Measurements from ENCODE around the gene SBNO1. TPM values are rescaled to one million over a fixed set of nuclear protein-coding genes. Genes with fewer than 3 reads are reported as not detected.
A peak's percentile ranks its signal among the peaks of the same experiment; 100 is the strongest.

The SBNO1 gene
- total RNA-seq, 1 donor = 41.0 TPM

DNA sequence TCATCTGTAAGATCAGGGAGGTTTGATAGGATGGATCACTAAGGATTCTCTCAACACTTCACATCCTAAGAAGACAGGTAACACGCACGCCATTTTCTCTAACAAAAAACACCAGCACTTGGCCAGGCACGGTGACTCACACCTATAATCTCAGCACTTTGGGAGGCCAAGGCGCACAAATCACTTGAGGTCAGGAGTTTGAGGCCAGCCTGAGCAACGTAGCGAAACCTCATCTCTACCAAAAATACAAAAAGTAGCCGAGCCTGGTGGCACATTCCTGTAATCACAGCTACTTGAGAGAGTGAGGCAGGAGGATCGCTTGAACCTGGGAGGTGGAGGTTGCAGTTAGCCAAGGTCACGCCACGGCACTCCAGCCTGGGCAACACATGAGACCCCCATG lies 82.5 kb downstream of the SBNO1 start:
- DNase-seq (ENCODE audit: low read depth) = no peak
- no peak overlapping the region for H3K4me3 ChIP-seq (ENCODE audit: low read depth, low read length)
- TF ChIP-seq, protein P1, sequence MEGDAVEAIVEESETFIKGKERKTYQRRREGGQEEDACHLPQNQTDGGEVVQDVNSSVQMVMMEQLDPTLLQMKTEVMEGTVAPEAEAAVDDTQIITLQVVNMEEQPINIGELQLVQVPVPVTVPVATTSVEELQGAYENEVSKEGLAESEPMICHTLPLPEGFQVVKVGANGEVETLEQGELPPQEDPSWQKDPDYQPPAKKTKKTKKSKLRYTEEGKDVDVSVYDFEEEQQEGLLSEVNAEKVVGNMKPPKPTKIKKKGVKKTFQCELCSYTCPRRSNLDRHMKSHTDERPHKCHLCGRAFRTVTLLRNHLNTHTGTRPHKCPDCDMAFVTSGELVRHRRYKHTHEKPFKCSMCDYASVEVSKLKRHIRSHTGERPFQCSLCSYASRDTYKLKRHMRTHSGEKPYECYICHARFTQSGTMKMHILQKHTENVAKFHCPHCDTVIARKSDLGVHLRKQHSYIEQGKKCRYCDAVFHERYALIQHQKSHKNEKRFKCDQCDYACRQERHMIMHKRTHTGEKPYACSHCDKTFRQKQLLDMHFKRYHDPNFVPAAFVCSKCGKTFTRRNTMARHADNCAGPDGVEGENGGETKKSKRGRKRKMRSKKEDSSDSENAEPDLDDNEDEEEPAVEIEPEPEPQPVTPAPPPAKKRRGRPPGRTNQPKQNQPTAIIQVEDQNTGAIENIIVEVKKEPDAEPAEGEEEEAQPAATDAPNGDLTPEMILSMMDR (IDR thresholded peaks at IDR 0.05; ENCODE audit: insufficient read depth, low read depth, low read length) = no peak

DNA sequence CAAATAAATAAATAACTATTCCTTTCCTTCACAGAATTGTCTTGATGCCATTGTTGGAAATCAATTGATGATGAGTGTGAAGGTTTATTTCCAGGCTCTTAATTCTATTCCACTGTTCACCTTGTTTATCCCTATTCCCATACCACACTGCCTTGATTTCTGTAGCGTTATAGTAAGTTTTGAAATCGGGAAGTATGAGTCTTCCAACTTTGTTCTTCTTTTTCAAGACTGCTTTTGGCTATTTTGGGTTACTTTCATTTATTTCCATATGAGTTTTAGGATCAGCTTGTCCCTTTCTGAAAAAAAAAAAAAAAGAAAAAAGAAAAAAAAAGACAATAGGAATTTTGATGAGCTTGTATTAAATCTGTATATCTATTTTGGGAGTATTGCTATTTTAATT lies 83.7 kb downstream of the SBNO1 start:
- H3K4me3 ChIP-seq (ENCODE audit: low read depth, low read length) = no peak overlapping the region
- TF ChIP-seq, protein P1 (IDR thresholded peaks at IDR 0.05; ENCODE audit: insufficient read depth, low read depth, low read length) = no peak
- no peak for DNase-seq (ENCODE audit: low read depth)

DNA sequence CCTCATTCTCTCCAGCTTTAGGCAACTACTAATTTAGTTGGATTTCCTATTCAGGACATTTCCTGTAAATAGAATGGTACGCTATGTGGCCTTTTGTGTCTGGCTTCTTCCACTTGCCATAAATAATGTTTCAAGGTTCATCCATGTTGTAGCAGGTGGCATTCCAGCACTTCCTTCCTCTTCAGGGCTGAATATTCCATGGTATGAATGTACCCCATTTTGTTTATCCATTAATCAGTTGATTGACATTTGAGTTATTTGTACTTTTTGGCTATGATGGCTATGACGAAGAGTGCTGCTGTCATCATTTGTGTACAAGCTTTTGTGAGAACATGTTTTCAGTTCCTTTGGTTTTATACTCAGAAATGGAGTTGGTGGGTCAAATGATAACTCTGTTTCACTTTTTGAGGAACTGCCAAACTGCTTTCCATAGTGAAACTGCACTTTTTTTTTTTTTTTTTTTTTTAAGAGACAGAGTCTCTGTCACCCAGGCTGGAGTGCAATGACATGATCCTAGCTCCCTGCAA lies 86.5 kb downstream of the SBNO1 start:
- H3K4me3 ChIP-seq (ENCODE audit: low read depth, low read length) = no peak overlapping the region
- TF ChIP-seq, protein P1 (IDR thresholded peaks at IDR 0.05; ENCODE audit: insufficient read depth, low read depth, low read length) = no peak
- DNase-seq (ENCODE audit: low read depth) = no peak

DNA sequence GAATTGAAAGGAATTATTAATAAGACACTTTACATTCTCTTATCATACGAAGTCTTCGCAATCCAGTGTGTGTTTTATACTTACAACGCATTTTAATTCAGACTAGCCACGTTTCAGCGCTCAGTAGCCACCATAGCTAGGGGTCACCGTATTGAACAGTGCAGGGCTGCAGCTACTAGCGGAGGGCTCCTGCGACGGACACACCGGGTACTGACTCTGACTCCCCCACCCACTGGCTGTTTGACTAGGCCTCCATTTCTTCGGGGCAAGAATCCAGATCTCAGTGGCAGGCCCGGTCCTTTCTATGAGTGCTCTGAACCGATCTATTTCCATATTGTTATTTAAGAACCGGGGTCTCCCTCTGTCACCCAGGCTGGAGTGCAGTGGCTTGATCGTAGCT lies 91.5 kb downstream of the SBNO1 start:
- no peak overlapping the region for H3K4me3 ChIP-seq (ENCODE audit: low read depth, low read length)
- TF ChIP-seq, protein P1 (IDR thresholded peaks at IDR 0.05; ENCODE audit: insufficient read depth, low read depth, low read length) = no peak
- no peak for DNase-seq (ENCODE audit: low read depth)

DNA sequence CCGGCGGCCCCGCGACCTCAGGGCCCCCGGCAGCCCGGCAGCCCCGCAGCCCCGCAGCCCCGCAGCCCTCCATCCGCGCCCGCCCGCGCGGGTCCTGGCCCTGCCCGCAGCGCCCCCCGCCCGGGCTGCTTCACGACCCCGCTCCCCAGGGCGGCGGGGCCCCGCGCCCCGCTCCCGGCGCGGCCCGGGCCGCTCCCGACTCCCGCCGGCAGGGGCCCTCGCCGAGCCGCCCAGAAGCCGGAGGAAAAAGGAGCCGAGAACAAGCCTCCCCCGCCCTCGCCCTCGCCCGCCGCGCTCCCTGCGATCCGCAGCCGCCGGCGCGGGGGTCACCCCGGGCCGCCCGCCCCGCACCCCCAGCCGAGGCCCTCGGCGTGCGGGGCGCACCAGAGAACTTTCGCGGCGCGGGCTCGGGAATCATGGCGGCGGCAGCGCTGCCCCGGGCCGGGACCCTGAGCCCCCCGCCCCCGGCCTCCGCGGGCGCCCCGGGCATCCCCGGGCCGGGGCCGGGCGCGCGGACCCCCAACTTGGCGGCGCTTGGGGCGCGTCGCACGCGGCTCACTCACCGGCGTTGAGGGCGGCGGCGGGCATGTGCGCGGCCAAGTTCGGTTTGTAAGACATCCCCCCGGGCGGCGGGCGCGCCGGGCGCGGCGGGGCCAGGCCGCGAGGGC lies 93.5 kb downstream of the SBNO1 start:
- TF ChIP-seq, protein P1 (IDR thresholded peaks at IDR 0.05; ENCODE audit: insufficient read depth, low read depth, low read length) = peak; percentile 40
- peak; percentile 62 for DNase-seq (ENCODE audit: low read depth)
- H3K4me3 ChIP-seq (ENCODE audit: low read depth, low read length) = peak overlapping the region; percentile 84

DNA sequence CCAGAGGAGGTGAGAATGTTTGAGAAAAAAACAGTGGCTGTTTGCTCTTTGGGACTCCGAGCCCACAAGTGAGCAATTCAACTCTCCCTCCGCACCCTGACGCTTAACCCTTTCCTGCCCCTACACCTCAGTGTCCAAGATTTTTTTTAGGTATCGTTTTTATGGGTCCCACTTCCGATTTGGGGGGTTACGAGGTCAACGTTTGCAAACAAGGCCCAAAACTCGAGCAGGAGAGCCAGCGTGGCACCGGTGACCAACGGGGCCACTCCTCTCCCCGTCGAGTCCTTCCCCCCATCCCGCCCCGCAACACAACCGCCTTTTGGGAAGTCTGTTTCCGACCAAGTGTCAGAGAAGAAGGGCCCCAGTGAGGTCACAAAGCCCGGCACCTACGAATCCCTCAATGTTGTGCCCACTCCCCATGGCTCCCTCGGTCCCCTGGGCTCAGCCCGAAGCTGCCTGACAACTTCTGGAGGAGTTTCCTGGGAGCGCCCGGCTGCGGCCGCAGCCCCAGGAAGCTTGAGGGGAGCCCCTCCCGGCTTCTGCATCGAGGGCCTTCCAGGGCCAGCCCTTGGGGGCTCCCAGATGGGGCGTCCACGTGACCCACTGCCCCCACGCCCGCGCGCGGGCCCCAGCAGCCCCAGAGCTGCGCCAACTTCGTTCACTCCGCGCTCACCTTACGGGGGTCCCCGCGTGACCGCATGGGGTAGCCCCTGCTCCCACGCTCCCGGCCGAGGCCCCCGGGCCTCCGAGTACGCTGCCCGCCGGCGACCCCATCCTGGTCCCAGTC lies 94.2 kb downstream of the SBNO1 start:
- DNase-seq (ENCODE audit: low read depth) = peak; percentile 52

More for the DNA sequence above, 94.2 kb downstream of the SBNO1 start:
- H3K4me3 ChIP-seq (ENCODE audit: low read depth, low read length) = peak overlapping the region; percentile 84
- TF ChIP-seq, protein P1 (IDR thresholded peaks at IDR 0.05; ENCODE audit: insufficient read depth, low read depth, low read length) = no peak
